Vagina (tissue), 2 donors: Measurements from ENCODE around the gene PCSK1.

Experiments used
- POLR2A ChIP-seq, 2 donors: fragments of 450-650 bp; IDR thresholded peaks; one replicate each; pipeline ENCODE4 v1.6.1; 2017; ENCODE audit warnings: antibody characterized with exemption in 2 of 2, mild to moderate bottlenecking in 2 of 2, moderate library complexity in 2 of 2
- POLR2AphosphoS5 ChIP-seq, 2 donors: sonication (generic); formaldehyde crosslinking; IDR thresholded peaks; one replicate each; pipeline ENCODE4 v1.9.0; 2017; ENCODE audit warnings: antibody characterized with exemption in 2 of 2, mild to moderate bottlenecking in 2 of 2, low read depth in 1 of 2; ENCODE audit not compliant: insufficient read depth in 1 of 2
- TF ChIP-seq, protein P1 (sequence below), 3 experiments: fragments of 450-650 bp in 2 of 3; fragments of 200-600 bp in 1 of 3; sonication (generic) in 1 of 3; IDR thresholded peaks; one replicate each; pipeline ENCODE4 v1.5.1; 2017 to 2019; ENCODE audit warnings: antibody characterized with exemption in 3 of 3, mild to moderate bottlenecking in 2 of 3, moderate library complexity in 2 of 3

GRCh38 chr5:96415897-96416296 lies 17.2 kb downstream of the PCSK1 start:
- TF ChIP-seq, protein P1, sequence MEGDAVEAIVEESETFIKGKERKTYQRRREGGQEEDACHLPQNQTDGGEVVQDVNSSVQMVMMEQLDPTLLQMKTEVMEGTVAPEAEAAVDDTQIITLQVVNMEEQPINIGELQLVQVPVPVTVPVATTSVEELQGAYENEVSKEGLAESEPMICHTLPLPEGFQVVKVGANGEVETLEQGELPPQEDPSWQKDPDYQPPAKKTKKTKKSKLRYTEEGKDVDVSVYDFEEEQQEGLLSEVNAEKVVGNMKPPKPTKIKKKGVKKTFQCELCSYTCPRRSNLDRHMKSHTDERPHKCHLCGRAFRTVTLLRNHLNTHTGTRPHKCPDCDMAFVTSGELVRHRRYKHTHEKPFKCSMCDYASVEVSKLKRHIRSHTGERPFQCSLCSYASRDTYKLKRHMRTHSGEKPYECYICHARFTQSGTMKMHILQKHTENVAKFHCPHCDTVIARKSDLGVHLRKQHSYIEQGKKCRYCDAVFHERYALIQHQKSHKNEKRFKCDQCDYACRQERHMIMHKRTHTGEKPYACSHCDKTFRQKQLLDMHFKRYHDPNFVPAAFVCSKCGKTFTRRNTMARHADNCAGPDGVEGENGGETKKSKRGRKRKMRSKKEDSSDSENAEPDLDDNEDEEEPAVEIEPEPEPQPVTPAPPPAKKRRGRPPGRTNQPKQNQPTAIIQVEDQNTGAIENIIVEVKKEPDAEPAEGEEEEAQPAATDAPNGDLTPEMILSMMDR (IDR thresholded peaks at IDR 0.05): no peak
- TF ChIP-seq POLR2AphosphoS5 (IDR thresholded peaks at IDR 0.05; ENCODE audit: insufficient read depth in 1 of 2, low read depth in 1 of 2) (no peak), POLR2A (IDR thresholded peaks at IDR 0.05) (no peak)
